ENCODE results near the gene UNC5A.

DNA sequence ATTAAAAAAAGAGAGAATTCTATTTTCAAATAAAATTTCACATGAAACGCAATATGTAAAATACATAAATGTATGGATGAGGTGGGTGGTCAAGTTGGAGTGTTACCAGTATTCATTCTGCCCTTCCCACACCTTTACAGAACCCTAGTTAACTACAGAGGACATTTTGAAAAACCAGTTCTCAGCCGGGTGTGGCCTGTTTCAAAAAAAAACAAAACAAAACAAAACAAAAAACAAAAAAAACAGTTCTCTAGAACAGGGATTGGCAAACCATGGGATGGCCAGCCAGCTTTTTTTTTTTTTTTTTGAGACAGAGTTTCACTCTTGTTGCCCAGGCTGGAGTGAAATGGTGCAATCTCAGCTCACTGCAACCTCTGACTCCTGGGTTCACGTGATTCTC is 117.2 kb downstream of the UNC5A start:
- TF ChIP-seq, protein P1, sequence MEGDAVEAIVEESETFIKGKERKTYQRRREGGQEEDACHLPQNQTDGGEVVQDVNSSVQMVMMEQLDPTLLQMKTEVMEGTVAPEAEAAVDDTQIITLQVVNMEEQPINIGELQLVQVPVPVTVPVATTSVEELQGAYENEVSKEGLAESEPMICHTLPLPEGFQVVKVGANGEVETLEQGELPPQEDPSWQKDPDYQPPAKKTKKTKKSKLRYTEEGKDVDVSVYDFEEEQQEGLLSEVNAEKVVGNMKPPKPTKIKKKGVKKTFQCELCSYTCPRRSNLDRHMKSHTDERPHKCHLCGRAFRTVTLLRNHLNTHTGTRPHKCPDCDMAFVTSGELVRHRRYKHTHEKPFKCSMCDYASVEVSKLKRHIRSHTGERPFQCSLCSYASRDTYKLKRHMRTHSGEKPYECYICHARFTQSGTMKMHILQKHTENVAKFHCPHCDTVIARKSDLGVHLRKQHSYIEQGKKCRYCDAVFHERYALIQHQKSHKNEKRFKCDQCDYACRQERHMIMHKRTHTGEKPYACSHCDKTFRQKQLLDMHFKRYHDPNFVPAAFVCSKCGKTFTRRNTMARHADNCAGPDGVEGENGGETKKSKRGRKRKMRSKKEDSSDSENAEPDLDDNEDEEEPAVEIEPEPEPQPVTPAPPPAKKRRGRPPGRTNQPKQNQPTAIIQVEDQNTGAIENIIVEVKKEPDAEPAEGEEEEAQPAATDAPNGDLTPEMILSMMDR (conservative IDR thresholded peaks at IDR 0.05), result no peak
- no peak for TF ChIP-seq ZFX (IDR thresholded peaks at IDR 0.05)

Data from C4-2B (cell line).